Measurements from ENCODE around the gene ERI3. TPM values are rescaled to one million over a fixed set of nuclear protein-coding genes. Genes with fewer than 3 reads are reported as not detected.

Gene ERI3
- total RNA-seq, 1 experiment from 2014 or later, result 74.2 TPM

- no peak for TF ChIP-seq CTCF (IDR thresholded peaks at IDR 0.05 in 2 of 3, conservative IDR thresholded peaks at IDR 0.05 in 1 of 3; ENCODE audit: borderline replicate concordance in 1 of 3, insufficient read depth in 1 of 3, low read depth in 2 of 3, low read length in 2 of 3)
- TF ChIP-seq SRF (IDR thresholded peaks at IDR 0.05; ENCODE audit: low read depth), result no peak
- TF ChIP-seq, protein P1, sequence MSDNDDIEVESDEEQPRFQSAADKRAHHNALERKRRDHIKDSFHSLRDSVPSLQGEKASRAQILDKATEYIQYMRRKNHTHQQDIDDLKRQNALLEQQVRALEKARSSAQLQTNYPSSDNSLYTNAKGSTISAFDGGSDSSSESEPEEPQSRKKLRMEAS (IDR thresholded peaks at IDR 0.05), result no peak
- TF ChIP-seq JUND (IDR thresholded peaks at IDR 0.05), result no peak
- no peak for TF ChIP-seq POLR2AphosphoS5 (IDR thresholded peaks at IDR 0.05; ENCODE audit: low read depth, low read length)
Measured at GRCh38 chr1:44313265-44313918, 41.7 kb downstream of the ERI3 start (continued).

DNA sequence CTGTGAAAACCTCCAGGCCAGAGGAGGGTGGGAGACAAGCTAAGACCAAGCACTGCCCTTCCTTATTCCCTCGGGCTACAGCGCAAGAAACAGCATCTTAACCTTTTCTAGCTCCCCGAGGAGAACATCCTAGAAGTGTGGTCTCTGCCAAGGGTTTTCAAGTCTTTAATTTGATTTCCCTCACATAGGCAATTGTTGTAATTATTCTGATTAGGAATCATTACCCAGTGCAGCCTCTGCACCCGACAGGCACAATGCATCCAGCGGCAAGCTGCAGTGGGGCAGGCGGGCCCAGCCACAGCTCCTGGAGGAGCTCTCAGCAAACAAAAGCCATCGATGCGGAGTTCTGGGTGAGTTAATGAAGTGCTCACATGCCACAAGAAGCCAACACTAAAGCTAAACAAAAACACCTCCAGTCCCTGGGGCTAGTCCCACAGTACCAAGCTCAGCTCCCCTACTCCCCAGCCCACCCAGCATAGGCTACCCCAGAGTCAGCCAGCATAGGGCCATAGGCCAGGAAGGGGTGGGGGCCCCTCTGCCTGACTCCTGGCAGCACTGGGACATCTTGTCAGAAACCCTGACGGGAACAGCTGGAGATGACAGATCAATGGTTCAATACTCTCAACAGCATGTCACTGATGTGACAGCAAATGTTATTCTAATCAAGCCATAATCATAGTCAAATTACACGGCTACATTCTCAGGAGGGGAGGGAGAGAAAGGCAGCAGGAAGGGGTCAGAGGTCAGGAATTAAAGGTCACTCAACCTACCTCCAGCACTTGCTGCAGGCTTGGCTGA, 42.5 kb downstream of the ERI3 start:
- no peak overlapping the region for H3K27ac ChIP-seq (ENCODE audit: low read depth, low read length)
- ChIA-PET RAD21 (ENCODE audit: low non-redundant PET in 1 of 2, low total read pairs in 2 of 2, uncharacterized antibody in 2 of 2, unreplicated experiment in 2 of 2) (no interaction called here), CTCF (interaction anchor here (1.1 kb wide), 1 partner anchor 9 kb away, joined by 3 read pairs; no protein-coding TSS in a partner anchor), POLR2A (no interaction called here)
- H3K79me2 ChIP-seq (ENCODE audit: insufficient read depth, low read length), result no peaks in the 10 kb centered on the region
- H3K9me2 ChIP-seq (ENCODE audit: insufficient read depth), result no peaks in the 10 kb centered on the region
- intact Hi-C loops (cut with micrococcal nuclease), result no loop called here
- H3K9me3 ChIP-seq (ENCODE audit: control insufficient read depth in 1 of 2, insufficient read depth in 1 of 2, low read depth in 1 of 2, low read length in 2 of 2), result no peaks in the 10 kb centered on the region
- peaks cover 16 to 33% of the 10 kb centered on the region in 2 experiments for H3K36me3 ChIP-seq (ENCODE audit: control insufficient read depth in 1 of 2, insufficient read depth in 2 of 2, low read length in 2 of 2)
- DNase-seq (ENCODE audit: low read depth, low spot score) (no peak), ATAC-seq (no peak)
- H3K4me3 ChIP-seq (replicated peaks in 1 of 2; ENCODE audit: low read depth in 1 of 2, low read length in 2 of 2), result no peak overlapping the region
- H3K9ac ChIP-seq (ENCODE audit: low read length), result no peak overlapping the region
- H3K4me2 ChIP-seq (ENCODE audit: low read length), result no peak overlapping the region
- BruUV-seq (replicated peaks), result no TSS peak
- H4K20me1 ChIP-seq (ENCODE audit: insufficient read depth), result no peaks in the 10 kb centered on the region
- no peak overlapping the region for H2AFZ ChIP-seq (ENCODE audit: low read depth, low read length, poor library complexity, severe bottlenecking)
- H3K4me1 ChIP-seq (ENCODE audit: control insufficient read depth in 1 of 2, insufficient read depth in 2 of 2, low read length in 2 of 2), result no peaks in the 10 kb centered on the region
- TF ChIP-seq CEBPB (IDR thresholded peaks at IDR 0.05; ENCODE audit: low read depth) (no peak), CBX3 (IDR thresholded peaks at IDR 0.05; ENCODE audit: low read depth) (no peak), EZH2phosphoT487 (IDR thresholded peaks at IDR 0.05; ENCODE audit: borderline replicate concordance) (no peak), JUND (IDR thresholded peaks at IDR 0.05) (no peak), ZFX (IDR thresholded peaks at IDR 0.05) (no peak), POLR2AphosphoS5 (IDR thresholded peaks at IDR 0.05; ENCODE audit: low read depth, low read length) (no peak), ELF1 (IDR thresholded peaks at IDR 0.05; ENCODE audit: borderline replicate concordance, low read depth) (no peak), ATF3 (IDR thresholded peaks at IDR 0.05) (no peak), SP1 (IDR thresholded peaks at IDR 0.05; ENCODE audit: low read depth) (no peak), YY1 (IDR thresholded peaks at IDR 0.05; ENCODE audit: extremely low read depth, insufficient replicate concordance, low read depth, low read length) (no peak), SRF (IDR thresholded peaks at IDR 0.05; ENCODE audit: low read depth) (no peak)
- H3K27me3 ChIP-seq (ENCODE audit: insufficient read depth, low read length), result no peaks in the 10 kb centered on the region

Data from HCT116 (cell line).